GM23248 (cell line): ENCODE data around the gene ZNF500. TPM values are rescaled to one million over a fixed set of nuclear protein-coding genes. Genes with fewer than 3 reads are reported as not detected.

Experiments used
- DNase-seq: peaks from one replicate; pipeline ENCODE4 v3.0.0-alpha.2; 2015
- H2AFZ ChIP-seq: fragments of 200-600 bp; sonication (generic); 2 replicates; pipeline ENCODE4 v1.6.1; 2016; ENCODE audit warnings: antibody characterized with exemption
- H3F3A ChIP-seq: fragments of 200-600 bp; sonication (generic); 2 replicates; pipeline ENCODE4 v1.6.1; 2016; ENCODE audit warnings: mild to moderate bottlenecking, antibody characterized with exemption, mixed run types; ENCODE audit not compliant: insufficient read depth
- H3K27ac ChIP-seq: fragments of 200-600 bp; sonication (generic); 2 replicates; pipeline ENCODE4 v1.5.1; 2016; ENCODE audit warnings: mild to moderate bottlenecking
- H3K27me3 ChIP-seq: fragments of 200-600 bp; sonication (generic); replicated peaks from 2 replicates; pipeline ENCODE4 v1.6.1; 2016; ENCODE audit warnings: mild to moderate bottlenecking; ENCODE audit not compliant: insufficient read depth
- H3K36me3 ChIP-seq: fragments of 200-600 bp; sonication (generic); 2 replicates; pipeline ENCODE4 v1.6.1; 2016; ENCODE audit warnings: low read depth, mild to moderate bottlenecking
- H3K4me1 ChIP-seq: fragments of 200-600 bp; sonication (generic); 2 replicates; pipeline ENCODE4 v1.6.1; 2016; ENCODE audit warnings: mild to moderate bottlenecking; ENCODE audit not compliant: insufficient read depth
- H3K4me2 ChIP-seq: fragments of 200-600 bp; sonication (generic); one replicate; pipeline ENCODE4 v1.6.1; 2016; ENCODE audit warnings: mild to moderate bottlenecking; ENCODE audit not compliant: unreplicated experiment
- H3K4me3 ChIP-seq: fragments of 200-600 bp; sonication (generic); 2 replicates; pipeline ENCODE4 v1.5.1; 2016; ENCODE audit warnings: mild to moderate bottlenecking
- H3K79me2 ChIP-seq: fragments of 200-600 bp; sonication (generic); 2 replicates; pipeline ENCODE4 v1.6.1; 2016; ENCODE audit warnings: mild to moderate bottlenecking; ENCODE audit not compliant: insufficient read depth
- H3K9ac ChIP-seq: fragments of 200-600 bp; sonication (generic); 2 replicates; pipeline ENCODE4 v1.6.1; 2016; ENCODE audit warnings: mild to moderate bottlenecking
- H3K9me2 ChIP-seq: fragments of 200-600 bp; sonication (generic); 2 replicates; pipeline ENCODE4 v1.6.1; 2016; ENCODE audit warnings: mixed run types, mild to moderate bottlenecking, moderate library complexity; ENCODE audit not compliant: insufficient read depth
- H3K9me3 ChIP-seq: fragments of 200-600 bp; sonication (generic); one replicate; pipeline ENCODE4 v1.6.1; 2017; ENCODE audit warnings: low read depth
- H4K20me1 ChIP-seq: fragments of 200-600 bp; sonication (generic); 2 replicates; pipeline ENCODE4 v1.6.0; 2016; ENCODE audit not compliant: insufficient read depth
- EZH2 ChIP-seq: fragments of 200-600 bp; sonication (generic); IDR thresholded peaks from 2 replicates; pipeline ENCODE4 v1.6.1; 2018; ENCODE audit warnings: antibody characterized with exemption, mild to moderate bottlenecking; ENCODE audit not compliant: insufficient read depth, poor library complexity, severe bottlenecking
- EZH2phosphoT487 ChIP-seq: fragments of 200-600 bp; sonication (generic); IDR thresholded peaks from 2 replicates; pipeline ENCODE4 v1.6.1; 2018; ENCODE audit warnings: antibody characterized with exemption, moderate library complexity, mild to moderate bottlenecking, low read depth; ENCODE audit not compliant: insufficient read depth
- WGBS, 2 experiments: methylation state at CpG; one replicate each; pipeline ENCODE4 v1.1.6; 2015 to 2017; ENCODE audit warnings: low lambda C conversion rate in 2 of 2, low coverage in 1 of 2; ENCODE audit errors: missing lambda C conversion rate in 2 of 2; 5-methylcytosine and 5-hydroxymethylcytosine counted together
- in situ Hi-C: fragments of 300-500 bp; cut with MboI; formaldehyde crosslinking; loops from 2 replicates; pipeline ENCODE4 v1.15.0; 2020
- polyA plus RNA-seq: library from polyadenylated mRNA; unstranded; fragments of >200 nt; fragmentation: Nextera tagmentation; extraction: Ambion mirVana; gene quantifications from 2 replicates; pipeline ENCODE4 v1.2.1, GENCODE V29; 2016
- total RNA-seq: library from RNA; depleted of rRNA; stranded (reverse); fragments of >200 nt; shearing (Covaris generic); gene quantifications from 2 replicates; pipeline ENCODE4 v1.2.3, GENCODE V29; 2014

Gene ZNF500
- total and polyA plus RNA-seq, 2 experiments from 2014 or later, result 7.4 to 12.3 TPM

DNA sequence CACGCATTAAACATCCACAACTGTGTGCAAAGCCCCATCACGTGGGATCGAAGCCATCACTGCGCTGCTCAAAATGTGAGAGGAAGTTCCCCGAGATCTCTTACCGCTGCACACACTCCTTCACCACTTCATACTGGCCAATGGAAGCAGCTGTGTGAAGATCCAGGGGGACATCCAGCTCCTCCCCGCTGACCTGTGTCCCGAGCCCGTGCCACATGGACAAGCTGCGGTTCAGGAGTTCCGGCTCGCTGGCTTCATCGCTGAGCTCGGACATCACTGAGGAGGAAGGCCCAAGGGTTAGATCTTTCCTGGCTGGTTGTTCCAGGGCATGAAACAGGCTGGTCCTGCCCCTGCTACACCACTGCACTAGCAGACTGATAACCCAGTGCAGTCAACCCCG is 37.1 kb downstream of the ZNF500 start:
- Histone ChIP-seq H3K36me3 (peaks cover 2% of the 10 kb centered on the region; the same call in 1 of the 2 replicates), H3K79me2 (peaks cover 48% of the 10 kb centered on the region)

DNA sequence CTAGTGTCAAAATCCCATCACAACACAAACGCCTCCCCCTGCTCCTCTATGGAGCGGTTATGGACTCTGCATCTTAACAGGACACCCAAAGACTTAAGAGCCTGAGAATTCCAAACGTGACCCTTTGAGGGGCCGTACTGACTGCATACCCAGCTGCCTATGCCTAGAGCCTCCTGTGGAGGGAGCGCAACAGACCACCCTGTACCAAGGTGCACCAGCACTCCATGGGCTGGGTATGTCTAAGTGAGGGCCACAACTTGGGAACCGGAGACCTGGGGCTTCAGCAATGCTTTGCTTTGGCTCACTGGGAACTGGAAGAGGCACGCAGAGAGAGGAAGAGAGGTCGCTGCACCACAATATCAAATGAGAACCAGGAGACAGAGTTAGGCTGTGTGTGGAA is 38.3 kb downstream of the ZNF500 start:
- 80 to 89% methylated on average over 8 of the region's 8 CpGs for WGBS, 2 experiments
- H3K4me2 ChIP-seq, result no peak overlapping the region

More for the DNA sequence above, 37.1 kb downstream of the ZNF500 start:
- Histone ChIP-seq H3K27ac (no peak overlapping the region), H3K4me1 (no peaks in the 10 kb centered on the region), H3F3A (no peaks in the 10 kb centered on the region), H2AFZ (no peak overlapping the region), H3K4me2 (no peak overlapping the region), H4K20me1 (no peaks in the 10 kb centered on the region), H3K4me3 (no peak overlapping the region), H3K9me2 (no peaks in the 10 kb centered on the region), H3K9ac (no peak overlapping the region), H3K9me3 (no peaks in the 10 kb centered on the region), H3K27me3 (no peaks in the 10 kb centered on the region)
- no peak for TF ChIP-seq EZH2
- TF ChIP-seq EZH2phosphoT487, result no peak
- in situ Hi-C loops, result no loop called here
- DNase-seq, result no peak
- 95 to 99% methylated on average over 15 of the region's 15 CpGs for WGBS, 2 experiments

DNA sequence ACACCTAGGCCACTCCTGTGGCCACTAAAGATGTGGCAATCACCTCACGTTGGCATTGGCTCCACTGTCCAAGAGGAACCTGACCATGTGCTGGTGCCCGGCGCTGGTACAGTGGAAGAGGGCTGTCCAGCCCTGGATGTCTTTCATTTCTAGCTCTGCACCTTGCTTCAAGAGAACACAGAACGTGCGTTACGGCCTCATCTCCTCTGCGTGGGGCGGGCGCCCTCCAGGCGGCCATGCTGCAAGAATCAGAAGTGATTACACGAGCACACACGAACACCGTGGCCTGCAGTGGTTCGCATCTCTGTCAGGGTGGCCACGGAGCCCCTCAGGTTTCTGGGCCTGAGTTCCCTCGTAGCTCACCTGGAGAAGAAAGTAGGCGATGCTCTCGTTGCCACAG is 40.3 kb downstream of the ZNF500 start:
- WGBS, 2 experiments, result 90% methylated on average over 18 of the region's 18 CpGs
- Histone ChIP-seq H3K9ac (no peak overlapping the region), H3K27me3 (no peaks in the 10 kb centered on the region), H3K9me3 (no peaks in the 10 kb centered on the region), H4K20me1 (no peaks in the 10 kb centered on the region), H3K4me1 (no peaks in the 10 kb centered on the region), H3K79me2 (peaks cover 25% of the 10 kb centered on the region), H3K4me2 (no peak overlapping the region), H3K36me3 (peaks cover 11% of the 10 kb centered on the region; the same call in 1 of the 2 replicates), H3F3A (no peaks in the 10 kb centered on the region), H2AFZ (no peak overlapping the region), H3K9me2 (no peaks in the 10 kb centered on the region), H3K27ac (no peak overlapping the region), H3K4me3 (no peak overlapping the region)
- DNase-seq, result no peak
- in situ Hi-C loops, result no loop called here
- TF ChIP-seq EZH2phosphoT487, result no peak
- no peak for TF ChIP-seq EZH2

More for the DNA sequence above, 38.3 kb downstream of the ZNF500 start:
- H3K4me3 ChIP-seq, result no peak overlapping the region
- no peaks in the 10 kb centered on the region for H4K20me1 ChIP-seq
- no peak for DNase-seq
- H3K4me1 ChIP-seq, result no peaks in the 10 kb centered on the region
- TF ChIP-seq EZH2 (no peak), EZH2phosphoT487 (no peak)
- H2AFZ ChIP-seq, result no peak overlapping the region
- in situ Hi-C loops, result no loop called here
- H3K27ac ChIP-seq, result no peak overlapping the region
- H3K9ac ChIP-seq, result no peak overlapping the region
- peaks cover 11% of the 10 kb centered on the region; the same call in 1 of the 2 replicates for H3K36me3 ChIP-seq
- peaks cover 45% of the 10 kb centered on the region for H3K79me2 ChIP-seq
- no peaks in the 10 kb centered on the region for H3K9me3 ChIP-seq
- no peaks in the 10 kb centered on the region for H3K27me3 ChIP-seq
- H3K9me2 ChIP-seq, result no peaks in the 10 kb centered on the region
- H3F3A ChIP-seq, result no peaks in the 10 kb centered on the region

DNA sequence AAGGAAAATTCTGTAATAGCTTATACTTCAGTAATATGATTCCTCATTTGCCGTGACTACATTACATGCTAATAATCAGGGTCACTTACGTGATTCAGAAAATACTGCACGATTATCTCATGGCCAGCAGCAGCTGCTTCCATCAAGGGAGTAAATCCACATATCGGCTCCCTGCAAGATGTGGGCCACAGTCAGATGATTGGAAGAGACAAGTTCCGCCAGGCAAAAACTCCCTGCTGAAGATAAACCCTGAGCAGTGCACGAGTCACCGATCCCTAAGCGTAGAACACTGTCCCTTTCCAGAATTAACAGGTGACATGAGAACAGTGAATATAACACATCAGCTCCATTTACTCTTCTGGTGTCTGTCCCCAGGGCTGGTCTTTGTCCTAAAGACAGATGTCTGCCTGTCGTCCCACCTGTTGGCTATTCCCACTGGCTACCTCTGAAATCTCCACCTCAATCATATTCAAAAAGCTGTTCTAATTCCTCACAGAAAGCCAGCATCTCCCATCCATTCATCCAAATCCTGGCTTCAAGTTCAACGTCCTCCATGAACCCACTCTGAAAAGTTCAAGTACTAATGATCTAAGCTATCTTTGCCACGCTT is 42.2 kb downstream of the ZNF500 start:
- no peak overlapping the region for H3K4me2 ChIP-seq

More for the DNA sequence above, 42.2 kb downstream of the ZNF500 start:
- no peaks in the 10 kb centered on the region for H3K27me3 ChIP-seq
- no peaks in the 10 kb centered on the region for H3K4me1 ChIP-seq
- H3K27ac ChIP-seq, result no peak overlapping the region
- H4K20me1 ChIP-seq, result no peaks in the 10 kb centered on the region
- H3K4me3 ChIP-seq, result no peak overlapping the region
- TF ChIP-seq EZH2phosphoT487 (no peak), EZH2 (no peak)
- DNase-seq, result no peak
- H2AFZ ChIP-seq, result no peak overlapping the region
- no peaks in the 10 kb centered on the region for H3K9me3 ChIP-seq
- WGBS, 2 experiments, result 85% methylated on average over 11 of the region's 11 CpGs
- peaks cover 11% of the 10 kb centered on the region; the same call in 1 of the 2 replicates for H3K36me3 ChIP-seq
- H3K9me2 ChIP-seq, result no peaks in the 10 kb centered on the region
- H3K9ac ChIP-seq, result no peak overlapping the region
- in situ Hi-C loops, result no loop called here
- peaks cover 6% of the 10 kb centered on the region; the same call in 1 of the 2 replicates for H3K79me2 ChIP-seq
- H3F3A ChIP-seq, result no peaks in the 10 kb centered on the region
